GM19463 (cell line): ENCODE results near the gene PDS5B.
"Not testable (repeated sequence)": the region's sequence is repeated elsewhere in the genome, so short reads cannot be mapped to it uniquely, and the experiment has no call there.

Source experiments
- ATAC-seq: cut with Tn5 transposase; IDR thresholded peaks from one replicate; pipeline ENCODE4 v1.9.1; 2021; ENCODE audit warnings: mild to moderate bottlenecking, moderate library complexity; ENCODE audit not compliant: unreplicated experiment

Gene PDS5B

DNA sequence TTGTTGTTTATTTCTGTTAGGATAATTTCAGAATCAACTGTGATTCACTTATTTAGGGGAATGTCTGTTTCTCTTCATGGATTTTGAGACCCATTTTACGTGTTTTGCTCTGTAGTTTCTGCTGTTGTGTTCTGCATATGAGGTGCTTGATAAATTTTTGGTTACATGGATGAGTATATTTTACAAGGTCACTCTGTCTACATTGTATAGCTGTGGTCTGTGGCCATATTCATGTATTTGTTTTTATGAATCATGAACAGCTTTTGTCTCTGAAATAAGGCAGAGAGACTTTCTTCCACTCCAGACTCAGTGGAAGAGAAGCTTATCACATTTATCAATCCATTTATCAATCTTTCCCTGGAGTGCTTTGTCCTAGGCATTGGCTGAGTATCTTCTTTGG lies 56.6 kb downstream of the PDS5B start:
- no peak for ATAC-seq

DNA sequence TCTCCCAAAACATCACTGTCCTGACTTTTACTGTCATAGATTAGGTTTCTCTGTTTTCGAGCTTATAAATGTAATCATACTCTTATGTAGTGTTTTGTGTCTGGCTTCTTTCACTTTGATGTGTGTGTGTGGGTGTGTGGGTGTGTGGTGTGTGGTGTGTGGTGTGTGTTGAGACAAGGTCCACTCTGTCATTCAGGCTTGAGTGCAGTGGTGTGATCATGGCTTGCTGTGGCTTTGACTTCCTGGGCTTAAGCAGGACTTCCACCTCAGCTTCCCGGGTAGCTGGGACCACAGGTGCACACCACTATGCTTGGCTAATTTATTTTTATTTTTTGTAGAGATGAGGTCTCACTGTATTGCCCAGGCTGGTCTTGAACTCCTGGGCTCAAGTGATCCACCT lies 59.6 kb downstream of the PDS5B start:
- ATAC-seq = no peak

- no peak for ATAC-seq
Measured at GRCh38 chr13:32647926-32648325, 61.7 kb downstream of the PDS5B start.

GRCh38 chr13:32650705-32651311 lies 64.6 kb downstream of the PDS5B start:
- ATAC-seq = peak; percentile 83

- no peak for ATAC-seq
Measured at GRCh38 chr13:32657309-32657708, 71.1 kb downstream of the PDS5B start.

DNA sequence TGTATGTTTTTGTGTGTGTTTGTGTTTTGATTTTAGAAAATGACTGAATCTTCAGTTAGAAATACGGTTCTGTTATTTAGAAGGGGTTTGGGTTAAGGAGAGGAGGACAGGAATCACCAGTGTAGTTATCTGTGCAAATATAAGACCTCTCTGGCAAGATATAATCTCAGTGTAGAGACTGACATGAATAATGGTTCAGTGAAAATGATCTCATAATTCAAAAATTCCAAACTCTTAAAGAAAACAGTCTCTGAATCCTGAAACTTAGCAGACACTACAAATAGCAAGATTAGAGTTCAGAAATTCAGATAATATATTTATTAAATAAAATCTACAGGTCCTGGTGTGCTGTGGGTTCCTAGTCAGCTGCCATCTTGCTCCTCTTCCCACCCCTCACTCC lies 73.5 kb downstream of the PDS5B start:
- ATAC-seq = no peak

GRCh38 chr13:32660227-32660626 lies 74.0 kb downstream of the PDS5B start:
- no peak for ATAC-seq

- no peak for ATAC-seq
Measured at GRCh38 chr13:32661685-32662084, 75.4 kb downstream of the PDS5B start.

DNA sequence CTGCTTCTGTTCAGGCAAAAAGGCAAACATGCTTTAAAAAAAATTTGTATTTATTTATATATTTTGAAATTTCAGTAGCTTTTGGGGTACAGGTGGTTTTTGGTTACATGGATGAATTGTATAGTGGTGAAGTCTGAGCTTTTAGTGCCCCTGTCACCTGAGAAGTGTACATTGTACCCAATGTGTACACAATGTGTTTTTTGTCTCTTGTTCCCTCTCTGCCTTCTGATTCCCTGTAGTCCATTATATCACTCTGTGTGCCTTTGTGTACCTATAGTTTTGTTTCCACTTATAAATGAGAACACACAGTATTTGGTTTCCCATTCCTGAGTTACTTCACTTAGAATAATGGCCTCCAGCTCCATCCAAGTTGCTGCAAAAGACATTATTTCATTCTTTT lies 77.4 kb downstream of the PDS5B start:
- no peak for ATAC-seq

DNA sequence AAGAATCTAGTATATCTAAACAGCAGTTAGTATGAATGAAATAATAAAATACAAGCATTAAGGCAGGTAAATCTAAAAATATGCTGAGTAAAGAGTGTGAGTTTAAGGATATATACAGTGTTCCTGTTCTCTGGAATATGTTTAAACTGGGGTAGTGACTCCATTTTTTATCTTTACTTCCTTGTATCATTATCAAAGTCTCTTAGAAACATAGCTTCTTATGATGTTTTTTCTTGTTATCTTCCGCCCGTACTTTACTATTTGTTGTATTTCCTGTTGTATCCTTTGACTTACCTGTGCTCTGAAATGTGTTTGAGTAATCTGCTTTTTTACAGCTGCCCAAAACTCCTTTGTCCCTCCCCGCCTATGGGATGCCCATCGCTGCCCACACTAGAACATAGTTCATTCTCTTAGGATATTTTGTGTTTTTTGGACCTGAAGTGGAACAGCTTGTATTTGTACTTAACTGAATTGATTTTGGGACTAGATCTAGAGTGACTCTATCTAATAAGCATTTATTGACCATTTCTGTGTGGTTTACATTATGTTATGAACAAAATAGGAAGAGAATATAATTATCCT lies 80.8 kb downstream of the PDS5B start:
- no peak for ATAC-seq

GRCh38 chr13:32669030-32669646 lies 82.9 kb downstream of the PDS5B start:
- ATAC-seq = no peak

- ATAC-seq = no peak
Measured at GRCh38 chr13:32674503-32674902, 88.3 kb downstream of the PDS5B start.

DNA sequence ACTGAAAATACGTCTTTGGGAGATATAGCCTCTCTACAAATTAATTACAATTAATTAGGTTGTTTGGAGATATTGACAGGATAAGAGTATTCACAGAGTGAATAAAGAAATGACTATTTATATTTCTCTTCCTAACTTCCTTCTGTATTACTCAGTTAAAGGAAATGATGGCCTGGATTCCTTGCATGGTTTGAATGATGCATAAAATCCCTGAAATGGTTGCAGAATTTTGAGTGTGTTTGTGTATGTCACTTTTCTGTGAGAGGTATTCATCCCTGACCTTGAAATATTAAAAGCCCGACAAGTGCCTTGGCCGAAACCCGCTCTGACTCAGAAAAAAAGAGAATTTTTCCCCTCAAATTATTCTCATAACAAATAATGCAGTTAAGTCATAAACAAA lies 90.0 kb downstream of the PDS5B start:
- ATAC-seq = no peak

GRCh38 chr13:32682130-32682529 lies 95.9 kb downstream of the PDS5B start:
- ATAC-seq = no peak

GRCh38 chr13:32682740-32683139 lies 96.5 kb downstream of the PDS5B start:
- no peak for ATAC-seq

GRCh38 chr13:32687275-32687674 lies 101.0 kb downstream of the PDS5B start:
- ATAC-seq = no peak

DNA sequence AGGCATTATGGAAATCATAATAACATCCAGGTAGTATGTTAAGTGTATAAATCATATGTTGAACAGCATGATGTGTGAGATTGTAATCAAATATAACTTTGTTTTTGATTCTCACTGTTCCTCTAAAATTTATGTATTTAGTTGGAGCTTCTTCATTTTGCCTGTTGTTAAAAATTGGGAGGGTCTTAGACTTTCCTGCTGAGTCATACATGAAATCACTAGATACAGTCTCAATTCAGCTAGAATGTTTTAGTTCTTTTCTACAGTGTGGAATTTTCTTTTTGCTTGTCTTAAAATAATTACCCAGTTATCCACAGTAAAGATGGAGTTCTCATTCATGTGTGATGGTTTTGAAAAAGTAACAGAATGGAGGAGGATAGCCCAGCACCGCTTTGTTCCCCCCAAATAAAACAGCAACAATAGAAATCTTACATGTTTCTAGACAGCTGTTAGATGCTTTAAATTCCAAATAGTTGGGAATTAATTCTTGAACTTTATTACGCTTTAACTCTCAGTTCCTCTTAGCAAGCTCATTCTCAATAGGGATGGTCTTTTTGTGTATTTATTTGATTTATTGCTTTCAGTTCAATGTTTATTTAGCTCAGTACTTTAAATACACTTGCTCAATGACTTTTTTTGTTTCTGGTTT lies 109.5 kb downstream of the PDS5B start:
- no peak for ATAC-seq

DNA sequence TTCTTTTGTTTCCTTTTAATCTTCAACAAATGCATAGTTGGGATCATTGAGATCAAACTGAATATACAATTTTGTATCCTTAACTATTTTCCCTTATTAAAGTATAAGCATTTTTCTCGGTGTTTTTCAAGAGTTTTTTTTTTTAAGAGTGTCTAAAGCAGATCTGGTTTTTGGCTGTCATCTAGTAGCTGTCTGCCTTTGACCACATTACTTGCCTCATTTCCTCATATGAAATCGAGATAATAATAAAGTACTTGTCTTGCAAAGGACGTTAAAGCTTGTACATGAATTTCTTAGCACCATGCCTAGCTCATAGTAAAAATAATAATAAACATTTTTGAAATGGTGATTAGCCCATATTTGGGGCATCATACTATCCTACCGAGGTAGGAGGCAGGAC lies 121.2 kb downstream of the PDS5B start:
- ATAC-seq = no peak

- no peak for ATAC-seq
Measured at GRCh38 chr13:32713397-32713796, 127.1 kb downstream of the PDS5B start.

DNA sequence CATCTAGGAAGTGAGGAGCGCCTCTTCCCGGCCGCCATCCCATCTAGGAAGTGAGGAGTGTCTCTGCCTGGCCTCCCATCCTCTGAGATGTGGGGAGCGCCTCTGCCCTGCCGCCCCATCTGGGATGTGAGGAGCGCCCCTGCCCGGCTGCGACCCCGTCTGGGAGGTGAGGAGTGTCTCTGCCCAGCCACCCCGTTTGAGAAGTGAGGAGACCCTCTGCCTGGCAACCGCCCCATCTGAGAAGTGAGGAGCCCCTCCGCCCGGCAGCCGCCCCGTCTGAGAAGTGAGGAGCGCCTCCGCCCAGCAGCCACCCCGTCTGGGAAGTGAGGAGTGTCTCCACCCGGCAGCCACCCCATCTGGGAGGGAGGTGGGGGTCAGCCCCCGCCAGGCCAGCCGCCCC lies 129.9 kb downstream of the PDS5B start:
- ATAC-seq = not testable (repeated sequence)

DNA sequence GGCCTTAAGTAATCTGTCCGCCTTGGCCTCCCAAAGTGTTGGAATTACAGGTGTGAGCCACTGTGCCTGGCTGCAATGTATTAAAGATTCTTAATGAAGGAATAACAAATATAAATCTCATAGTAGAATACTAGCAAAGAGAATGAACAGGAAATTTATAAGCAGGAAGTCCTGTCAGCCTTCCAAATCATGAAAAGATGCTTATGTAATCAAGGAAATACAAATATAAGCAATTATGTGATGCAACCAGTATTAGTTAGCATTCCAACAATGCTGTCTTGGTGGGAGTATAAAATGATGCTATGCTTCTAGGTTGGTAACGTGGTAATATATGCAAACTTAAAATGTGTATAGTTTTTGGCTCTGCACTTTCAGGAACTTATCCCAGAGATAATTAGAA lies 133.8 kb downstream of the PDS5B start:
- no peak for ATAC-seq
